HG02970 (cell line): ENCODE data around the gene NUDT13.
A peak's percentile ranks its signal among the peaks of the same experiment; 100 is the strongest.

ENCODE experiments used
- ATAC-seq: cut with Tn5 transposase; IDR thresholded peaks from one replicate; pipeline ENCODE4 v1.9.1; 2021; ENCODE audit warnings: mild to moderate bottlenecking, moderate library complexity, moderate number of reproducible peaks; ENCODE audit not compliant: unreplicated experiment, low FRiP score

NUDT13 gene

GRCh38 chr10:73161079-73161478, 50.8 kb downstream of the NUDT13 start:
- no peak for ATAC-seq

- no peak for ATAC-seq
Measured at GRCh38 chr10:73161662-73162061, 51.4 kb downstream of the NUDT13 start.

DNA sequence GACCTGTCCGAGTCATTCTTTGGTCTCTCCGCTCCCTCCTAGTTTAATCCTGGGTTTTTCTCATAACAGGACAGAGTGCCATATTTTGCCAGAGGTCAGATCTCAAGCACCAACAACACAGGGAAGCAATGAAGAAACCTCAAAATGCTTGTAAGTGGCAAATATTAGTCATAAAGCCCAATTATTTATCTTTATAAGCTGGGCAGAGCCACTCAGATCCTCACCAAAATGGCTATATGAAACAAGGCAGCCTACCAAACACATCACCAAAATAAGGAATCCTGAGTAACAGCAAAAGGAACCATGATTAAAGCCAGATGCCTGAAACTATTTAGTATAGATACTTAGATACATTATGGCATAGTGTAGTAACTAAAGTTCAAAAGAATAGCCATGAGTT, 52.8 kb downstream of the NUDT13 start:
- ATAC-seq, result no peak

DNA sequence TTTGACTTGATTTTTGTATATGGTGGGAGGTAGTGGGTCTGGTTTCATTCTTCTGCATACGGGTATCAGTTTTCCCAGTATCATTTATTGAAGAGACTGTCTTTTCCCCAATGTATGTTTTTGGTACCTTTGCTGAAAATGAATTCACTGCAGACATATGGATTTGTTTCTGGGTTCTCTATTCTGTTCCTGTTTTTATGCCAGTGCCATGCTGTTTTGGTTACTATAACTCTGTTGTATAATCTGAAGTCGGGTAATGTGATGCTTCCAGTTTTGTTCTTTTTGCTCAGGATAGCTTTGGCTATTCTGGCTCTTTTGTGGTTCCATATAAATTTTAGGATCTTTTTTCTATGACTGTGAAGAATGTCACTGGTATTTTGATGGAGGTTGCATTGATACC, 56.7 kb downstream of the NUDT13 start:
- ATAC-seq, result no peak

DNA sequence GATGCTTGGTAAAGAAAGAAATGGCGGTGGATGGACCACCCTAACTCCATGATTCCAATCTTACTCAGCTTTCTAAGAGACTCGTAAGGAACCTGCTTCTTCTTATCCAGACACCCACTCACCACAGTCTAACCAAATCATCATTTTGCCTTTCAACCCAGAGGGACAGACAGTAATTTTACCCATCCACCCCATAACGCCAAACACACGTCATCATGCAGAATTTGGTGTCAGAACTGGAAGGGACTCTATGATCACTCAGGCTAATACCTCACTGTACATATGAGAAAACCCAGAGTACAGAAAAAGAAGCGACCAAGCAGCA, 57.2 kb downstream of the NUDT13 start:
- ATAC-seq, result no peak

DNA sequence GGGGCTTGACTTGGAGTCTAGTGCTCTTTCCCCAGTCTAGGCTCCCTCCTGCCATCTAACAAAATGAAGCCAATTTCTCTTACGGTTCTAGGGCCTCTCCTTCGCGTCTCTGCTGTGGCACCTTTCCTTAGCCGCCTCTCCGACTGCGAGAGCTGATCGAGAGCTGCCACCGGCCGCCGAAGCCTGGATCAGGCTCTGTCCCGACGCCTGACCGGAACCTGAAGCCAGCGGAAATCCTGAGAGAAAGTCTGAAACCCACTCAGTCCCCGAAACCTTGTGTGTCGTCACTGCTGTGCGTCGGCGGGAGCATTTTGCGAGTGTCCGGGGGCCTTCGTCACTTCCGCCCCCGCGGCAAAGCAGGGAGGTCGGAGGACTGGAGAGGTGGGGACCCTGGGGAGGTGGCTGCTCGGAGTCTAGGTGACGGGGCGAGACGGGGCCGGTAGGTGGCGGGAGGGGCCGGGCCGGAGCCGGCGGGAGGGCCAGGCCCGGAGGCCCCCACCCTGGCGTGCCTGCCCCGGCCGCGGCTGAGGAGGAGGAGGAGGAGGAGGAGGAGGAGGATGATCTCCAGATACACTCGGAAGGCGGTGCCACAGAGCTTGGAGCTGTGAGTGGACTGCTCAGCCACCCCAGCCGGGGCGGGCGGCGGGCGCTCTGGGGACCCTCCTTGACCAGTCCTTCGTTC, 57.7 kb downstream of the NUDT13 start, which contains the start of the genes ECD and FAM149B1:
Gene ECD, minus strand, starts transcription at position 226 of the 682 bp plus-strand sequence. CDS start 4,071 bp downstream, outside the sequence.
Gene FAM149B1, plus strand, starts transcription at position 337 of the 682 bp plus-strand sequence. Its CDS starts 221 bp downstream, at position 558.
- ATAC-seq, result peak; percentile 97

GRCh38 chr10:73168465-73168803, 58.2 kb downstream of the NUDT13 start:
- no peak for ATAC-seq

- ATAC-seq, result no peak
Measured at GRCh38 chr10:73169320-73169719, 59.1 kb downstream of the NUDT13 start.

DNA sequence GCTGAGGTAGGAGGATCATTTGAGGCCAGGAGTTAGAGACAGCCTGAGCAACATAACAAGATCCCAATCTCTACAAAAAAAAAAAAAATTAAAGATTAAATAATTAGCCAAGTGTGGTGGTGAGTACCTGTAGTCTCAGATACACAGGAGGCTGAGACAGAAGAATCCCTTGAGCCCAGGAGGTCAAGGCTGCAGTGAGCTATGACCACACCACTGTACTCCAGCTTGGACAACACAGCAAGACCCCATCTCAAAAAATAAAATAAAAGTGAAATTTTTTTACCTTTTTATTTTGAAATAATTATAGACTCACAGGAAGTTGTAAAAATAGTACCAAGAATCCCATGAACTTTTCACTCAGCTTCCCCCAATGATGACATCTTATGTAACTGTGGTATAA, 62.6 kb downstream of the NUDT13 start:
- ATAC-seq, result no peak

DNA sequence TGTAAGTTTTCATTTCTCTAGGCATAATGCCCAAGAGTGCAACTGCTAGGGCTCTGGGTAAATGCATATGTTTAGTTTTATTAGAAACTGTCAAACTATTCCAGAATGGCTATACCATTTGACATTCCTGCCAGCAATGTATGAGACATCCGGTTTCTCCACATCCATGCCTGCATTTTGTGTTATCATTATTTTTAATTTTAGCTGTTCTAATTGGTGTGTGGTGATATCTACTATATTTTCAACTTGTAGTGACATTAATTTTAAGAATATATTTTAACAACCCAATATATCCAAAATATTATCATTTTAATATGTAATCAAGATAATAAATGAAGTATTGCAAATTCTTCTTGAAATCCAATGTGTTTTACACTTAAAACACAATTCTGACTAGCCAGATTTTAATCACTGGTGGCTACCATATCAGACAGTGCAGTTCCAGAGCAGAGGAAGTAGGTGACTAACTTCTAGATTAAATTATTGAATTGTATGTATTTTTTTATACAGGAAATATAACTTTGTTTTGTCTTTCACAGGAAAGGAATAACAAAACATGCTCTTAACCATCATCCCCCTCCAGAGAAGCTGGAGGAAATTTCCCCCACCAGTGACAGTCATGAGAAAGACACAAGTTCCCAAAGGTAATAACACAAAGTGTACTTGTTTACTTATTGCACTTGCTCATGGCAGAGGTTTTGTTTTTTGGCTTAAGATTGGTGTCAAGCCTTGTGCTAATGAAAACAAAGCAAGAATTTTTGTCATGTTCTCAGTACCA, 64.1 kb downstream of the NUDT13 start:
- ATAC-seq, result no peak
